HL-60 (cell line): Measurements from ENCODE around the gene AFF4.
"Not testable (repeated sequence)": the region's sequence is repeated elsewhere in the genome, so short reads cannot be mapped to it uniquely, and the experiment has no call there.

Experiments
- DNase-seq, 2 experiments: peaks; one replicate each; pipeline ENCODE4 v3.0.0-alpha.2; 2010 to 2020; ENCODE audit warnings: low read depth in 1 of 2, low spot score in 1 of 2
- H3K27ac ChIP-seq: fragments of 250-450 bp; sonication (Bioruptor Pico); replicated peaks from 2 replicates; pipeline ENCODE4 v1.5.1; 2020; ENCODE audit warnings: mild to moderate bottlenecking, moderate library complexity
- H3K27me3 ChIP-seq: fragments of 250-450 bp; sonication (Bioruptor Pico); 2 replicates; pipeline ENCODE4 v1.5.1; 2021; ENCODE audit warnings: mild to moderate bottlenecking, moderate library complexity; ENCODE audit not compliant: insufficient read depth, poor library complexity, severe bottlenecking
- H3K4me3 ChIP-seq: replicated peaks from 2 replicates; pipeline ENCODE4 v1.5.1; 2011; ENCODE audit warnings: mild to moderate bottlenecking, control low read depth, low read length; ENCODE audit not compliant: insufficient read depth
- GABPA ChIP-seq: IDR thresholded peaks from 2 replicates; pipeline ENCODE4 v1.6.1; 2012; ENCODE audit warnings: low read depth
- POLR2AphosphoS5 ChIP-seq: IDR thresholded peaks from 2 replicates; pipeline ENCODE4 v1.6.1; 2012; ENCODE audit warnings: low read depth
- SPI1 ChIP-seq: IDR thresholded peaks from 2 replicates; pipeline ENCODE4 v1.6.1; 2012; ENCODE audit warnings: low read depth, mild to moderate bottlenecking, borderline replicate concordance
- TF ChIP-seq, protein P1 (sequence below): IDR thresholded peaks from one replicate; pipeline ENCODE4 v1.5.1; 2011; ENCODE audit warnings: low read length, control low read depth, inconsistent platforms; ENCODE audit not compliant: insufficient read depth
- TF ChIP-seq, protein P2 (sequence below): IDR thresholded peaks from 2 replicates; pipeline ENCODE4 v1.6.1; 2012; ENCODE audit warnings: low read depth; ENCODE audit not compliant: insufficient replicate concordance

AFF4 gene

DNA sequence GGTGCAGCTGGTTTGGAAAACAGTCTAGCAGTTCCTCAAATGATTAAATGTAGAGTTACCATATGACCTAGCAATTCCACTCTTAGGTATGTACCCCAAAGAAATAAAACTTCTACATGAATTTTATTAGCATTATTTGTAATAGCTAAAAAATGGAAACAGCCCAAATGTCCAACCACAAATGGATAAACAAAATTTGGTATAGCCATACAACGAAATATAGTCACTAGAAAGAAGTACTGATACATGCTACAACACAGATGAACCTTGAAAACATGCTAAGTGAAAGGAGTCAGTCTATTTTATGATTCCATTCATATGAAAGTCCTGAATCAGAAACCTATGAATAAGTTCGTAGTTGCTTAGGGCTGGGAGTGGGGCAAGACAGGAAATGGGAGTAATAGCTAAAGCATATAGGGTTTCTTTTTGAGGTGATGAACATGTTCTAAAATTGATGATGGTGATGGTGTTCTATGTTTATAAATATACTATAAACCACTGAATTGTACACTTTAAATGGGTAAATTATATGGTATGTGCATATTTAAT, 103.5 kb downstream of the AFF4 start:
- H3K27ac ChIP-seq, result no peak overlapping the region
- no peaks in the 10 kb centered on the region for H3K27me3 ChIP-seq
- TF ChIP-seq GABPA (no peak), POLR2AphosphoS5 (no peak), SPI1 (no peak)
- TF ChIP-seq, protein P1, sequence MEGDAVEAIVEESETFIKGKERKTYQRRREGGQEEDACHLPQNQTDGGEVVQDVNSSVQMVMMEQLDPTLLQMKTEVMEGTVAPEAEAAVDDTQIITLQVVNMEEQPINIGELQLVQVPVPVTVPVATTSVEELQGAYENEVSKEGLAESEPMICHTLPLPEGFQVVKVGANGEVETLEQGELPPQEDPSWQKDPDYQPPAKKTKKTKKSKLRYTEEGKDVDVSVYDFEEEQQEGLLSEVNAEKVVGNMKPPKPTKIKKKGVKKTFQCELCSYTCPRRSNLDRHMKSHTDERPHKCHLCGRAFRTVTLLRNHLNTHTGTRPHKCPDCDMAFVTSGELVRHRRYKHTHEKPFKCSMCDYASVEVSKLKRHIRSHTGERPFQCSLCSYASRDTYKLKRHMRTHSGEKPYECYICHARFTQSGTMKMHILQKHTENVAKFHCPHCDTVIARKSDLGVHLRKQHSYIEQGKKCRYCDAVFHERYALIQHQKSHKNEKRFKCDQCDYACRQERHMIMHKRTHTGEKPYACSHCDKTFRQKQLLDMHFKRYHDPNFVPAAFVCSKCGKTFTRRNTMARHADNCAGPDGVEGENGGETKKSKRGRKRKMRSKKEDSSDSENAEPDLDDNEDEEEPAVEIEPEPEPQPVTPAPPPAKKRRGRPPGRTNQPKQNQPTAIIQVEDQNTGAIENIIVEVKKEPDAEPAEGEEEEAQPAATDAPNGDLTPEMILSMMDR, result no peak
- TF ChIP-seq, protein P2, sequence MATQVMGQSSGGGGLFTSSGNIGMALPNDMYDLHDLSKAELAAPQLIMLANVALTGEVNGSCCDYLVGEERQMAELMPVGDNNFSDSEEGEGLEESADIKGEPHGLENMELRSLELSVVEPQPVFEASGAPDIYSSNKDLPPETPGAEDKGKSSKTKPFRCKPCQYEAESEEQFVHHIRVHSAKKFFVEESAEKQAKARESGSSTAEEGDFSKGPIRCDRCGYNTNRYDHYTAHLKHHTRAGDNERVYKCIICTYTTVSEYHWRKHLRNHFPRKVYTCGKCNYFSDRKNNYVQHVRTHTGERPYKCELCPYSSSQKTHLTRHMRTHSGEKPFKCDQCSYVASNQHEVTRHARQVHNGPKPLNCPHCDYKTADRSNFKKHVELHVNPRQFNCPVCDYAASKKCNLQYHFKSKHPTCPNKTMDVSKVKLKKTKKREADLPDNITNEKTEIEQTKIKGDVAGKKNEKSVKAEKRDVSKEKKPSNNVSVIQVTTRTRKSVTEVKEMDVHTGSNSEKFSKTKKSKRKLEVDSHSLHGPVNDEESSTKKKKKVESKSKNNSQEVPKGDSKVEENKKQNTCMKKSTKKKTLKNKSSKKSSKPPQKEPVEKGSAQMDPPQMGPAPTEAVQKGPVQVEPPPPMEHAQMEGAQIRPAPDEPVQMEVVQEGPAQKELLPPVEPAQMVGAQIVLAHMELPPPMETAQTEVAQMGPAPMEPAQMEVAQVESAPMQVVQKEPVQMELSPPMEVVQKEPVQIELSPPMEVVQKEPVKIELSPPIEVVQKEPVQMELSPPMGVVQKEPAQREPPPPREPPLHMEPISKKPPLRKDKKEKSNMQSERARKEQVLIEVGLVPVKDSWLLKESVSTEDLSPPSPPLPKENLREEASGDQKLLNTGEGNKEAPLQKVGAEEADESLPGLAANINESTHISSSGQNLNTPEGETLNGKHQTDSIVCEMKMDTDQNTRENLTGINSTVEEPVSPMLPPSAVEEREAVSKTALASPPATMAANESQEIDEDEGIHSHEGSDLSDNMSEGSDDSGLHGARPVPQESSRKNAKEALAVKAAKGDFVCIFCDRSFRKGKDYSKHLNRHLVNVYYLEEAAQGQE, result no peak
- no peak overlapping the region for H3K4me3 ChIP-seq
- DNase-seq, result no peak

DNA sequence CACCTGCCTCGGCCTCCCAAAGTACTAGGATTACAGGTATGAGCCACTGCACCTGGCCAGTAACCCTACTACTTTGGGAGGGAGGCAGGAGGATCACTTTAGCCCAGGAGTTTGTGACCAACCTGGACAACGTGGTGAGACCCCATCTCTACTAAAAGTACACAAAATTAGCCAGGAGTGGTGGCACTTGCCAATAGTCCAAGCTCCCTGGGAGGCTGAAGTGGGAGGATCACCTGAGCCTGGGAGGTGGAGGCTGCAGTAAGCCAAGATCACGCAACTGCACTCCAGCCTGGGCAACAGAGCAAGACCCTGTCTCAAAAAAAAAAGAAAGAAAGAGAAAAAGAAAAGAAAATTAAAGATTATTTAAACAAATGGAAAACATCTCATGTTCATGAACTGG, 107.4 kb downstream of the AFF4 start:
- Histone ChIP-seq H3K27me3 (no peaks in the 10 kb centered on the region), H3K27ac (no peak overlapping the region), H3K4me3 (no peak overlapping the region)
- DNase-seq, result no peak
- TF ChIP-seq GABPA, result no peak

DNA sequence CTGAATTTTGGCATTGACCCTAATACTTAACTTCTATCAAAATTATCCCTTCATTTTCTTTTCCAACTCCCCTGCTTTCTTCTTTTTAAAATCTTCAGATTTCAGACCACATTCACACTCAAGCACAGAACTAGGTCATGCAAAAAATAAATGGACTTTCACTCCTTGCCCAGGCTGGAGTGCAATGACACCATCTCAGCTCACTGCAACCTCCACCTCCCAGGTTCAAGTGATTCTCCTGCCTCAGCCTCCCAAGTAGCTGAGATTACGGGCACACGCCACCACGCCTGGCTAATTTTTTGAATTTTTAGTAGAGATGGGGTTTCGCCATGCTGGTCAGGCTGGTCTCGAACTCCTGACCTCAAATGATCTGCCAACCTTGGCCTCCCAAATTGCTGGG, 108.4 kb downstream of the AFF4 start:
- not testable (repeated sequence) for H3K4me3 ChIP-seq, DNase-seq, H3K27ac ChIP-seq, H3K27me3 ChIP-seq

DNA sequence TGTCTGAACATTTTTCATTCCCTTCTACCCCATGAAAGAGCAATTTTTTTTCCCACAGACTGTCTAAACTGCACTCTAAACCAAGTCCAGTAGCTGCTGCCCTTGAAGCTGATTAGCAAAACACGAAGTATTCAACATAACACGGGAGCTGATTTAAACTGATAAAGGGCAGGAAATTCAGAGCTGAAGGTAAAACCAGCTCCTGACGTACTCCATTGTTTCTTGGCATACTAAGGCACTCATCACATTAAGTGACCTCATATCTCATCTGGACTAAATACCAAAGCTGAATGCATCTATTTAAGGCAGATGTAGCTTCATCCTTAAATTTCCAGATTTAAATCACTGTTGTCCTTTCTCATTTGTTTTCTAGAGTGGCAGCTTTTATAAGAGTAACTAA, 109.1 kb downstream of the AFF4 start:
- H3K27me3 ChIP-seq, result no peaks in the 10 kb centered on the region
- no peak overlapping the region for H3K4me3 ChIP-seq
- no peak for DNase-seq
- H3K27ac ChIP-seq, result no peak overlapping the region
- TF ChIP-seq SPI1, result no peak
- no peak for TF ChIP-seq POLR2AphosphoS5
- TF ChIP-seq, protein P2, result no peak
- TF ChIP-seq GABPA, result no peak
- TF ChIP-seq, protein P1, result no peak

DNA sequence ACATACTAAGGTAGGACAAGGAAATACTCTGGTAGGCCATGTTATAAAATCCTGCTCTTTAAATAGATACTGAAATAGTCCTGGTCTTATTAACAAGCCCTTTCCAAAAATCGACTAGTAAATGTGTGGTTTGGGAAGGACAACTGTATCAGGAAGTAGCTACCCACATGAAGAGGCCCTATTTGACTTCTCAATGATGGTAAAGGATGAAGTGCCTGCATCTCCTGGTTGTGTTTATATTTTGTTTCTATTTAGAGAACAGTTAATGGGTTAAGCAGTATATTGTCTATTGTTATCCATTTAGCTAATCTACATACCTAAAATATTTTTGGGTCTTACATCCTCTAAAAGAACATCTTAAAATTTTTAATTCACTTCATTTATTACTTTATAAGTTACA, 109.6 kb downstream of the AFF4 start:
- DNase-seq, result no peak
- Histone ChIP-seq H3K4me3 (no peak overlapping the region), H3K27ac (no peak overlapping the region), H3K27me3 (no peaks in the 10 kb centered on the region)
- TF ChIP-seq GABPA (no peak), SPI1 (no peak), POLR2AphosphoS5 (no peak)
- TF ChIP-seq, protein P2, result no peak
- TF ChIP-seq, protein P1, result no peak
